HK-2 (cell line): ENCODE data around the gene FBXW11.
A peak's percentile ranks its signal among the peaks of the same experiment; 100 is the strongest.
"Not testable (repeated sequence)": the region's sequence is repeated elsewhere in the genome, so short reads cannot be mapped to it uniquely, and the experiment has no call there.

Source experiments
- DNase-seq: peaks from one replicate; pipeline ENCODE4 v3.0.0-alpha.2; 2018; ENCODE audit not compliant: unreplicated experiment

The FBXW11 gene

DNA sequence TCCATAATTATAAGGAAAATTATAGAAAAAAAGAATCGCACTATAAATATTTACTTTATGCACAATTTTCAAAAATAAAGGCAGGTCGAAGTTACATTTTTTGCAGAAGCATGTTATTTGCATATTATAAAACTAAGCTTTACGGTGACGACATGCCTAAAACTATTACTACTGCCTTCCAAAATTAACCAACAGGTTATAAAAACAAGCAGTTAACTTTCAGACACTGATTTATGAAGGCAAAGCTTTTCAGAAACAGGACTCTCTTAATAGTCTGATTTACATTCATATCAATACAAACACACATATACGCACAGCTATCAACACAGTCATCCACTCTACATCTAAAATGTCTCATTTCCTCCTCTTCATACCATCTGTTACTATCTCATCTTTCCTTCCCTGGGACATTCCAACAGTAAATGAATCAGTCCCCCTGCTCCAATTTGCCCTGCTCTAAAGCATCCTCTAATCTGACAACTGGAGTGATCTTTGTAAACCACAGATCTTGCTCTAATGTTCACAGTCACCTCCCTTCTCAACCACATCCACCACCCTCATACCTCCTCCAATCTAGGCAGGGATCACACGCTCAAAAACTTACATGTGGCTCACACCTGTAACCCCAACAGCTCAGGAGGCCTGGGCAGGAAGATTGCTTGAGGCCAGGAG, 21.6 kb downstream of the FBXW11 start:
- peak; percentile 11 for DNase-seq

DNA sequence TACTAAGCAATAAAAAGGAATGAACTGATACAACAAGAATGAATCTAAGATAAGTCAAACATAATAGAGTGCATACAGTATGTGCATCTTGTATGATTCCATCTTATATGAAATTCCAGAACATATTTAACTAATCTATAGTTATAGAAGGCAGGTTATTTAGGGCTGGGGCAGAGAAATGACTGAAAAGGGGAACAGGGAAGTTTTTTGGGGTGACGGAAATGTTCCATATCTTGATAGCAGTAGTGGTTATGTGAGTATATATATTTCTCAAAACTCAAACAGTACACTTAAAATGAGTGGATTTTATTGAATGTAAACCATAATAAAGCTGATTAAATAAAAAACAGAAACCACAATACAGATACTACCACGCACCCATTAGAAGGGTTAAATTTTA, 24.6 kb downstream of the FBXW11 start:
- DNase-seq = no peak

DNA sequence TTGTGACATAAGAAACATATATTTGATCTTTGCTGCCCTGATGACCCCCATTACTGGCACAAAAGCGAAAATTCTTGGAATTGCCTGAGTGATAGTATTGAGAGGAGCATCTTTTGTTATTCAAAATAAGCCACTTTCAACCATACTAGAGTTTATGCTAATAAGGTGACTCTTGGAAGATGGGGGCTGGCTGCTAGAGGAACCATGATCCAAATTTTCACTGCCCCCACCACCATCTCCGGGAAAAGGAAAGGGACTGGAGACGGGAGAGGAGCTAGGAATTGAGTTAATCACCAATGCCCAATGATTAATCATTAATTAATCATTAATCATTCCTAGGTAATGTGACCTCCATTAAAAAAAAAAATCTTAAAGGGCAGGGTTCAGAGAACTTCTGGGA, 25.6 kb downstream of the FBXW11 start:
- no peak for DNase-seq

DNA sequence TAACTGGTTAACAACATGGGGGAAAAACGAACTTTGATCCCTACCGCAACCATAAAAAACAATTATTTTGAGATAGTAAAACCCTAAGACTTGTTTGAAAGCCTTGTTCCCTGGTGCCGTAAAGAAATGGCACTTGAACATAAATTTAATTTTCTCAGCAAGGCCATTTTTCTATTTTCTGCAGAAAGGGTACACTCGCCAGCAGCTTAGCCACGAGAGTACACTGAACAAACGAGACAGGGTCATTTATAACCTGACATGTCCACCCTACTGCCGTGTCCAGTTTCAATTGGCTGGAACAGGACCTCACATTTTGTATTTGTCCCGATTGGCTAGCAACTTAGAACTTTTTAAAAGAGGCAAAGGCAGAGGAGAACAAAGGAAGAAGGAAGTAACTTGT, 26.8 kb downstream of the FBXW11 start:
- DNase-seq = no peak

DNA sequence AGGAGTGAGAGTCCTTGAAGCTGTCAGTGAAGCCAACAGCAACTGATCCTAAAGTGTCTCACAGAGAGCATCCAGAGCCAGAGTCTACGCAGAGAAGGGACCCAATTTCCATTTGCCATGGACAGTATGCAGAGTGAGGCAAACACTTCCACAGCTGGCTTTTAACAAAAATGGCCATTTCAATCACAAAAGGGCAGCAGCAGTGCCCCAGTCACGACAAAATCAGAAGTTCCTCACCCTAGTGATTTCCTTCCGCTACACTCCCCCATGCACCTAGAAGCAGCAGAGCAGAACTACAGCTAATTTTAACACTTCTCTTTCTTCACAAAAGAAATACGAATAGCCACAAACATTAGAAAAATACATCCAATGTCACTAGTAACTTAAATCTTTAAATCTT, 27.9 kb downstream of the FBXW11 start:
- no peak for DNase-seq

DNA sequence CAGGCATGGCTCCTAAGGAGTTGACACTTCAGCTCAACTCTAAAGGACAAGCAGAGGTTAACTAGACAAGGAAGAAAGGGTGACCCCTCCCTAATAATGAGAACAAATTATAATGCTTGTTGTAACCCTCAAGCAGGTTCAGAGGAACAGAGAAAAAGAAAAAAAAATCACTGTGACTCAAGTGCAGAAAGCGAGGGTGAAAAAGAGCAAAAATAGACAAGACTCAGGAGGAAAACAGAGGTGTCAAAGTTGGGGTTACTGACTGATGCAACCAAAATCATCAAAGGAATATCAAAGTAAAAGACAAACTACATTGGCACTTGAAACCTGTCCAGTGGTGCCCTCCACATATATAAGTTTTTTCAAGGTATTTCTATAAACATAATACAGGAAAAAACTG, 28.4 kb downstream of the FBXW11 start:
- DNase-seq = no peak

DNA sequence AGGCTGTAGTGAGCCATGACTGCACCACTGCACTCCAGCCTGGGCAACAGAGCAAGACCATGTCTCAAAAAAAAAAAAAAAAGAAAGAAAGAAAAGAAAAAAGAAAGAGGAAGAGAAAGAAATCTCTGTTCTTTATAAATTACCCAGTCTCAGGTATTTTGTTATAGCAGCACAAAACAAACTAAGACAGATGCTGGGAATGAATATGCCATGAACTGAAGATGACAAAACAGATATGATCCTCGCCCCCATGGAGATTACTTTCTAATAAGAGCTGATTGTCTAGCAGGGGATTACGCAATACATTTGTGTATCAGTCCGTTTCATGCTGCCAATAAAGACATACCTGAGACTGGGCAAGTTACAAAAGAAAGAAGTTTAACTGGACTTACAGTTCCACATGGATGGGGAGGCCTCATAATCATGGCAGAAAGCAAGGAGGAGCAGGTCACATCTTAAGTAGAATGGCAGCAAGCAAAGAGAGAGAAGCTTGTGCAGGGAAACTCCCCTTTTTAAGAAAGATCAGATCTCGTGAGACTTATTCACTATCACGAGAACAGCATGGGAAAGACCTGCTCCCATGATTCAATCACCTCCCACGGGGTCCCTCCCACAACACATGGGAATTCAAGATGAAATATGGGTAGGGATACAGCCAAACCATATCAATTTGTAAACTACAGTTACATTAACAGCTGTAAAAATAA, 29.0 kb downstream of the FBXW11 start:
- not testable (repeated sequence) for DNase-seq

DNA sequence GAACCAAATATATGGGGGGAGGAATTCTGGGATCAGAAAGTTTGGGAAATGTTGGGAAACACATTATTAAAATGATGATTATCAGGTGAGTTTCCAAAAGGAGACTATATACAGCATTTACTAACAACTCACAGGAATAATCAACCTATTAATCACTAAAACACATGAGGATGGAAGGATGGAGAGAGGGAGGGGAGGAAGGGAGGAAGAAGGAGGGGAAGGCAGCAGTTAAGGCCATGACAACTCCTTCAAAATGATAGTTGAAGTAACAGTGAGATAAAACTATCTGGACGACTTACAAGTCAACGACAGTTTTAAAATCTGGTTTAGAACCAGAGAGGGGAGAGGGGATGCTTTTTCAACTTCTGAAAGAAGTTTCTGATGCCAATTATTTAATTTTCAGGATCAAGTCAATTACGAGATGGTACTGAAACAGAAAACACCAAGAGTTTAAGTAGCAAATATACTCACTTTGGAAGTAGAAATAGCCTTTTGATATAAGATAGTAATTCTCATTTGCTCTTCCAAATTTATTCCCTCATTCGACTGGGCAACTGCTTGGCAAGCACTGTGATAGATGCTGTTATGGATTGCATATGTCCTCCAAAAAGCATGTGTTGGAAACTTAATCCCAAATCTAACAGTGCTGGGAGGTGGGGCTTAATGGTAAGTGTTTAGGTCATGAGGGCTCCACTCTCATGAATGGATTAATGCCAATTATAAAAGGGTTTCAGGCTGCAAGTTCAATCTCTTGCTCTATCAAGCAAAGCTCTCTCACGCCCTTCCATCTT, 30.4 kb downstream of the FBXW11 start:
- DNase-seq = no peak

DNA sequence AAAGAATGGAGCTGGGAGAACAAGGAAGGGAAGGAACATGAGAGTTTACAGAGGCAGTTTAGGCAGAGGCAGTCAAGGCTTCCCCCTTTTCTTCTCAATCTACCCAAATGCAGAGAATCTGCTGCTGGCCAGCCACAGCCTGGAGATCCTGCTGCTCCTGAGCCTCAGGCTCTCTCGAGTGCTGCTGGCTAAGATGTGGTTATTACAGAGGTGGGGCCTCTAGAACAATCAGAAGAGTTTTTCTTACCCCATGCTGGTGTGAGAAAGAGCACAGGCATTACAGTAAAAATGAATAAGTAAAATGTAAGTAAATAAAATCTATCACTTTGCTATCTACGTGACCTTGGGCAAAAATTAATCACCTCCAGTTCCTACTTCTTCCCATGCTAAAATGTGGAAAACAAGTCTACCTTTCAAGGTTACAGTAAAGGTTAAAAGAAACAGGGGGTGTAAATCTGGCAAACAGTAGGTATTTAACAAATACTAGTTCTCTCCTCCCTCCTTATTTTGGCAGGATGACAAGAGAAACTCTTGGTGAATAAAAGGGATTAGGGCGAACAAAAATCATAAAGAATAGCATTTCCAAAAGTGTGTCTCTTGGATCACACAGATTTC, 31.1 kb downstream of the FBXW11 start:
- no peak for DNase-seq

DNA sequence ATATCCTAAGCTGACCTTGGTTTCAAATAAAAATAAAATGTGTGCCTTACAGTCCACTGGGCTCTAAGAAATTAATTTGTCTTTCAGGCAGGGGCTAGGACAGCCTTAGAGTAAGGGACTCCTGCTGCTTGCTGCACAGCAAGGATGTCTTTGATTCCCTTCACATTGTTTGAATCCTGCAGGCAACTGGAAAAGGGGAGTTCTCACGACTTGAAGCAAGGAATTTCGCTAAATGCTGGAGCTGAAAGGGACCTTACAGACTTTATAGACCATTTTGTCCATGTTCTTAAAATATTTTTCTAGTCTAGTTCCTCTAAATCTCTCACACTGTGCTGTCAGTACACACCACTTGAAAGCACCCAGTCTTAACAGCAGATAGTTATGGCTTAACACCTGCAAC, 35.6 kb downstream of the FBXW11 start:
- DNase-seq = no peak

DNA sequence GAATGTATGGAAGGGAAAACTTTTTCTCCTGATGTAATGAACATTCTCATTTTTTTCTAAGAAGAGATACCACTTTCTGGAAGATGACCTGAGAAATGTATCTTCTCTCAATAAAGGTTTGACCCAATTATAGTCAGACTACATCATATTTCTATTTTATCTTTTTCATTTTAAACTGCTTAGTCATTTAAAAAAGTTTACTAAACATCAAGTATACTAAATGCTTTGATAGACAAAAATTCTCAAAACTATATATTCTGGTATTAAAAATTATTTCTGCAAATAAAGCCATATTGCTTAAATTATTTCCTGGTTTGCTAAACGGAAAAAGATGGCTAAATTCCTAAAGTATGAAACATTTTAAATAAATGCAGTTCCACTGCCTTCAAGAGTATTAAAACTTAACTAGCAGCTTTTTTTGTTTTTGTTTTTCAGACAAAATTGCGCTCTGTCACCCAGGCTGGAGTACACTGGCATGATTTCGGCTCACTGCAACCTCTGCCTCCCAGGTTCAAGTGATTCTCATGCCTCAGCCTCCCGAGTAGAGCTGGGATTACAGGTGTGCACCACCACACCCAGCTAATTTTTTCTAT, 37.1 kb downstream of the FBXW11 start:
- DNase-seq = no peak

DNA sequence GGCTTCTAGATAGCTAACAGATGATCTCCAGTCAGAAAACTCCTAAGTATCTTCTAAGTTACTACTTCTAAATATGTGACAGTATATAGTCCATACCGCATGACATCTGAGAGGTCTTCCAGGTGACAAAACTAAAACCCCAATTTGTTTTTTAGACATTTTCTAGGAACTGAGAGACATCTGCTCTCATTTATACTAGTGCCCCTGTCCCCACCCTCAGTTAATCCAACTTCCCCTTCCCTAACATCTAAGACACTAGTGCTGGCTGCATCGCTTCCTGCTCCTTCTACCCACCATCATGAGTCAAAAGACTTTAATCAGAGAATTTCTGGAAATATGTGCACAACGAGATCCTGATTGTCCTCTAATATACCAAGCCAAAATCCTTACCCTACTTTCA, 37.9 kb downstream of the FBXW11 start:
- DNase-seq = no peak

DNA sequence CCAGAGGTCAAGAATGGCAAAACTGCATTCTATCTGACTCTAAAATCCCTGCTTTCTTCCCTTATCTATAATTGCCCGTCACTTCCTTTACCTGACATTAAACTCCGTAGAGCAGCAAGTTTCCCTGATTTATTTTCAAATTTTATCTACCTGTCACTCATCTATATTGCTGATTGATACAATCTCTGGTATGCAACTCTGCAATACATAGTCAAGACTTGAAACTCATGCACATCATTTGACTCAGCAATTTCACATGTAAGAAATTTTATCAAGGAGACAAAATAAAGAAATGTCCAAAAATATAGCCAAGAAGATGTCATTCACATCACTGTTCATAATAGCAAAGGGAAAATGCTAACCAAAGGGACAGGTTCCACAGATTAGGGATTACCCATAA, 39.5 kb downstream of the FBXW11 start:
- no peak for DNase-seq

DNA sequence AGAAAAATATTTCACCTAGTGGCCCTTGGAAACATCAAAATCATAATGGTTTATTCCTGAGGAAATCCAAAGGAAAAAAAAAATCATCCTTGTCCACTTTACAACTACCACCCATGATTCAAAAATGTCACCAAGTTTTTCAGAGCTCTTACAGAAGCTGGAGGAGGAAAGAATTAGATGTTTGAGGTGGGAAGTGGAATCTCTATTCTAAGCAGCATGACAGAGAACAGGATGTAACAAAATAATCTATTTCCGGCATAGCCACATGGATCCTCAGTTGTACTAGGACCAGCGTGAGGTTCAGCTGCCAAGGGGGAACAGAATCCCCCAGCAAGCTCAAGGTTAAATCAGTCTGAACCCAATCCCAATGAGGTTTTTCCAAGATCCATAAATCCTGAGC, 40.2 kb downstream of the FBXW11 start:
- no peak for DNase-seq

DNA sequence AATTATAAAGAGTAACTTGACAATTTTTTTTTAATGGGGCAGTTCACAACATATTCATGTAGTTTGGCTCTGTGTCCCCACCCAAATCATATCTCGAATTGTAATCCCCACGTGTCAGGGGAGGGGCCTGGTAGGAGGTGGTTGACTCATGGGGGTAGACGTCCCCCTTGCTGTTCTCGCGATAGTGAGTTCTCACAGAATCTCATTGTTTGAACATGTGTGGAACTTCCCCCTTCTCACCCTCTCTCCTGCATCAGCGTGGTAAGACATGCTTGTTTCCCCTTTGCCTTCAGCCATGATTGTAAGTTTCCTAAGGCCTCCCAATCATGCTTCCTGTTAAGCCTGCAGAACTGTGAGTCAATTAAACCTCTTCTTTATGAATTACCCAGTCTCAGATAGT, 40.7 kb downstream of the FBXW11 start:
- DNase-seq = no peak

DNA sequence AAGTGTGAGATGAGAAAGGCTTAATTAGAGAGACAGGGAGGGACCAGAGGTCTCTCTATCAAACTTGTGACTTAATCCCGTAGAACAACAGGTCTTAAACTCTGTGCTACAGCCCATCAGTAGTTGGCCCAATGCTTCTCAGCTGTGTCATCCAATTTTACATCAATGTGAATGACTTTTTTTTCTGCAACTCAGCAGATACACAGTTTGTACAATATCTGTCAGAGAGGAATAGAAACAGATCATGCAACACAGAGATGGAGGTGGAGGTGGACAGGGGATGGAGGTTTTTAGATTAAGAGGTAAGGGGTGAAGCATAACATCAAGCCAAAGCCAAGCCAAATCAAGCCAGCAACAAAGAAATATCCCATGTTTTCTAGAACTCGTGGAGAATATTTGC, 43.0 kb downstream of the FBXW11 start:
- no peak for DNase-seq

DNA sequence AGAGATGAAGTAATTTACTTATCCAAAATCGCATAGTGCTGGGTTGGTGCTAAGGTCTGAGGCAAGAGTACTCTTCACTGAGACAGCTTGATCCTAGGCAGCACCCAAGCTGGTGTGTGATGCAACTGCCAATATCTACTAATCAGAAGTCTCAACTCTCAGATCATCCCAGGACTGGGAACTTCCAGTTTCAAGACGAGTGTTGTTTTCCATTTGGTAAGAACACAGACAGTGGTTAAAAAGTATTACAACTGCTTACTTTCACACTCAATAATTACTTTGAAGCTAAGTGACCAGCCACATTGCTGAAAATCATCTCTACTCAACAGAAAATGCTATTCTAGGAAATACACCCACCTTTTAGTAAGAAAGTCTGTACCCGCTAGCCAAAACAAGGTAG, 45.3 kb downstream of the FBXW11 start:
- no peak for DNase-seq

DNA sequence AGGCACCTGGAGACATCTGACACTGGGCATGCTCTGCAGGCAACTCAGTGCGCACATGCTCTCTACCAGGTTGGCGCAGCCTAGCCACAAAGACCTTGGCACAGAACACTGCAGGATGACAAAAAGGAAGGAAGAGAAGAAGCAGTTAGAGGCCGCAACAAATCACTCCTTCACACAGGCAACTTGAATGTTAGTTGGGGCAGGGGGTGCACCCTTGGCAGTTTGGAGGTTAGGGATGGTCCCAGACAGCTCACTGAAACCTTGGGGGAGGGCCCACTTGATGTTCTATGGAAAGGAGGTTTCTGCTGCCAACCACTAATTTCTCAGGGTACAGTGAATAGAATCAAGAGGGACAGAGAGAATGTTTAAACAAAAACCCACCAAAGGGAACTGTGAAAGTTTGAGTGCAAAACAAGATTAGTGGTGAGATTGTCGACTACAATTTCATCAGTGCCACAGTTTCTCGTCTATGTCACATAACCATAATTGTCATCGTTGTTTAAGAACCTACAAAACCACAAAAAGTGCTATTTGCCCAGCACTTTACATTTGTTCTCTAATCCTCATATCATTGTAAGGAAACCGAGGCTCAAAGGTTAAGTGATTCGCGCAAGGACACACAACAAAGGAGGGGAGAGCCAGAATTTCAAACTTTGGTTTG, 48.7 kb downstream of the FBXW11 start:
- DNase-seq = no peak

DNA sequence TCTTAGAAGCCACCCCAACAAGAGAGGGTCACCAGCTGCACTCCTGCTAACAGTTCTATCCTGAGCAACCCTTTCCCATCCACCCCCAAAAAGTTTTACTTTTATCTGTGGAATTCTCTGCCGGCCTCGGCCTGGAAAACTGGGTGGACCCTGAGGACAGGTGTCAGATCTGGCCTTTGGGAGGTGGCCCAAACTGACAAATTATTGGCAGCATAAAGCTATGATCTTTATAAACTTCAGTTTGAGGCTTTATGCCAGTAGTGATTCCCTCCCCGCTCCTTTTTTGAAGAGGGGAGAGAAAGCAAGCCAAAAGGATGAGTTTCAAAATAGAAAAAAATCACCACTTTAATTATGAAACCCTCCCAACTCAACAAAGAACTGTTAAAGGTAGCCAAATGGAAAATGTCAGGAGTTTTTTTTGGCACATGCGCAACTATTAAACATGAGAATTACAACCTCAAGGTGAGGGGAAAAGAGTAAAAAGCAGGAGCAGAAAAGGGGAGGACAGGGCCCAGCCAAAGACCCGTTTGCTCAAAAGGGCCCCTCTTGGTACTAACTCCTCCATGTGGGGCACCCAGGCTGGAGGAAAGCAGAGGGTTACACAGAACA, 49.4 kb downstream of the FBXW11 start:
- no peak for DNase-seq

DNA sequence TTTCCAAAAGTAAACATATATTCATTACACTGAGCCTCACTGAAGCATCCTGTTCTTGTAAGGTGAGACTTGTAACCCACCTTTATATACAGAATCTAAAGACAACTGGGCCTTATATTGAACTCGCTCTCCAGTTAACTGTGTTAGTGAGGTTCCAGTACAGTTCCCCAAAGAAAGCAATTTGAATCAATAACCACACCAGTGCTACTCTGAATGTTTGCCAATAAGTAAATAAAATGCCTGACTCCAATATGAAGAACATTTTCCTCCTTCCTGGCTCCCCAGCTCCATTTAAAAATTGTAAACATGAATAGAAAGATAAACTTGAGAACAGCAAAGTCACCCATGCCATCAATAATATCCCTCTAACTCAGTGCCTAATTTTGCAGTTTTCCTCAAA, 50.1 kb downstream of the FBXW11 start:
- no peak for DNase-seq

DNA sequence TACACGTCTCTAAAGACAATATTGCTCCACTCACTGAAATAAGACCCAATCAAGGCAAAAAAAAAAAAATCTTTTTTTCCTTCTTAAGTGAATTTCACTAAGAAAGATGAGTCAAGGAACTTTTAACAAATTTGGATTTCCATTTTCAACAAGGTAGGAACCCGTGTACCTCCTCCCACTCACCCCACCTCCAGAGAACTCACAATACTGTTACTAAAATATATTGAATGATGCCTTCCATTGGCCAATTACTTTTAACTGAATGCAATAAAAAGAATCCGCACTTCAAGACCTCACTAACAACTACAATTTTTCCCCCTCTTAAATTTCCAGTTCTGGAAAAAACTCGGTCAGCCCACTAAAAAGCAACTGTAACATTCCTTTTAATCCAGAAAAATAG, 50.7 kb downstream of the FBXW11 start:
- DNase-seq = no peak
